ENCODE results near the gene ATP2A3.
"Not testable (repeated sequence)": the region's sequence is repeated elsewhere in the genome, so short reads cannot be mapped to it uniquely, and the experiment has no call there.

ATP2A3 gene

GRCh38 chr17:3992370-3992769 lies 28.1 kb upstream of the ATP2A3 start:
- FAIRE-seq: no peak

DNA sequence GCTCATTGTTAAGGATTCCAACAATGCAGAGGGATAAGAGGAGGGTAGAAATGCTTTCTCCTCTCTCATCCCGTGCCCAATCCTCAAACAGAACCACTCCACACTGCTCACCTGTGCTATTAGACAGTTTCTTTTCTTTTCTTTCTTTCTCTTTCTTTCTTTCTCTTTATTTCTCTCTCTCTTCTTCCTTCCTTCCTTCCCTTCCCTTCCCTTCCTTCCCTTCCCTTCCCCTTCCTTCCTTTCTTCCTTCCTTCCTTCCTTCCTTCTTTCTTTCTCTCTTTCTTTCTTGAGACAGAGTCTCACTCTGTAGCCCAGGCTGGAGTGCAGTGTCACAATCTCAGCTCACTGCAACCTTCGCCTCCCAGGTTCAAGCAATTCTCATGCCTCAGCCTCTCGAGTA lies 27.5 kb upstream of the ATP2A3 start:
- not testable (repeated sequence) for FAIRE-seq; DNase-seq (ENCODE audit: insufficient read length, low spot score)

More at GRCh38 chr17:3992370-3992769, 28.1 kb upstream of the ATP2A3 start:
- DNase-seq (ENCODE audit: insufficient read length, low spot score): no peak

DNA sequence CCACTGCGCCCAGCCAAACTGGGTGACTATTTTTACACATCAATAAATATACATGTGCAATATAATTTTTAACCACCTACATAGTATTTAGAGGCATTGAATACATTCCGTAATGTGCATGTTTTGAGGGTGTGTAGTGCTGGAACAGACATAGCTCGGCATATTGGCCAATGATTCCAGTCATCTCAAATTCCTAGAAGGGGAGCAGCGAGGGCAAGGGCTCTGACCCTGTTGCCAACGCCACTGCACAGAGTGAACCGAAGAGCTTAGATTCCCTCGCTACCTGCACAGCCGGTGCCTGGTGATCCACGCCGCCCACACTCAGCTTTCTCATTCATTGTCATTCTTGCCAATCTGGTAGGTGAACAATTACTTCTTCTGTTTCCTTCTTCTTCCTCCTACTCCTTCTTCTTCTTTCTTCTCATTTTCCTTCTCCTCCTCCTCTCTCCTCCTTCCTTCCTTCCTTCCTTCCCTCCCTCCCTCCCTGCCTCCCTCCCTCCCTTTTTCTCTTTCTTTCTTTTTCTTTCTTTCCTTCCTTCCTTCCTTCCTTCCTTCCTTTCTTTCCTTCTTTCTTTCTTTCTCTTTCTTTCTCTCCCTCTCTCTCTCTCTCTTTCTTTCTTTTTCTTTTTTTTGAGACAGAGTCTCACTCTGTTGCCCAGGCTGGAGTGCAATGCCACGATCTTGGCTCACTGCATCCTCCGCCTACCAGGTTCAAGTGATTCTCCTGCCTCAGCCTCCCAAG lies 26.3 kb upstream of the ATP2A3 start:
- FAIRE-seq (no peak), DNase-seq (ENCODE audit: insufficient read length, low spot score) (no peak)

DNA sequence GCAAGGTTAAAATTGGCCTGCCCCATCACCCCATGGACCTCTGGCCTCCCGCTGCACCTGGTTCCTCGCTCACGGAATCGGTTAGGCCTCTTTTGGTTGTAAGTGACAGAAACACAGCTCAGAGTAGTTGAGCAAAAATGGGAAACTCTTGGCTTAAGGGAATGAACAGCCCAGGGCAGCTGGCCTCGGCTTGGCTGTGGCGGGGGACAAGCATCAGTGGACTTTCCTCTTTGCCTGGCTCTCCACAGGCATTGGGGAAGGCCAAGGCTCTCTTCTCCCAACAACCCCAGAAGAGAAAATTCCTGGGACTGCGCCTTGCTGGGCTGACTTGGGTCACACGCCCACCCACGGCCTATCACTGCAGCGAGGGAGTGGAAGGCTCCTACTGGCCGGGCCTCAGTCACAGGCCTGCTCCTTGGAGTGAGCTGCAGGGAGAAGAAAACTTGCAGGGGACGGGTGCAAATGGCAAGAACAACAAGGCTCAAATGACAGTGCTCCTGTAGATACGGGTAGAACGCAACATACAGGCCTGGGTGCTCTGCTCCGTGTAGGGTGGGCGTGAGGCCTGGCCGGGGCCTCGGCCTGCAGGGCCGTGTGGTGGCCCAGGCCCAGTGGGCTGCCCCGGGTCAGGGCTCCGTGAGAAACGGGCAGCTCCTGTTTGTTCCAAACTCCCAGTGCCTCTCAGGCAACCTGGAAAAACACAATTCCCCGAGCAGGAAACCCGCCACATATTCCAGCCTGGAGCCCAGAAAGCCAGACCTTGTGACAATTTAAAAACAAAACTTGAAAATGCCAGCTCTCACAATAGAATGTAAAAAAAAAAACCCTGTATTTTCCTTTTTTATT lies 25.0 kb upstream of the ATP2A3 start:
- DNase-seq (ENCODE audit: insufficient read length, low spot score): no peak
- FAIRE-seq: no peak

GRCh38 chr17:3988297-3989040 lies 24.2 kb upstream of the ATP2A3 start:
- FAIRE-seq: no peak
- DNase-seq (ENCODE audit: insufficient read length, low spot score): no peak

DNA sequence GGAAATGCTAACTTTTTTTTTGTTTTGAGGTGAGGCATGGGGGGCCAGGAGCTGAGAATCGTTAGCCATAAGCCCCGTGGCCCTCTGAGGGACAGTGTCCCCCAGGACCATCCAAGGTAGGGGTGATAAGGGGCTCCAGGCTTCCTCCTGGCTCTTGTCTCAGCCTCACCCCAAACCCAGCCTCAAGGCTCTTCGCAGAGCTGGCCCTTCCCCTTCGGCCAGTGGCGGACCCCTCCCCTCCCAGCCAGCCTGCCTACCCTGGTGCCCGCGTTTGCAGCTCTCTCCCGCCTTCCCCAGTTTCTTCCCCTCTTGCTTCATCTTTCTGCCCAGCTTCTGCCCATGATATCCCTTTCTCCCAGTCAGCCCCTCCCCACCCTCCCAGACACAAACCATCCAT lies 22.7 kb upstream of the ATP2A3 start:
- DNase-seq (ENCODE audit: insufficient read length, low spot score) (no peak), FAIRE-seq (no peak)

GRCh38 chr17:3986270-3986938 lies 22.2 kb upstream of the ATP2A3 start:
- FAIRE-seq: no peak
- DNase-seq (ENCODE audit: insufficient read length, low spot score): no peak

- no peak for FAIRE-seq
- no peak for DNase-seq (ENCODE audit: insufficient read length, low spot score)
Measured at GRCh38 chr17:3985846-3986245, 21.6 kb upstream of the ATP2A3 start.

DNA sequence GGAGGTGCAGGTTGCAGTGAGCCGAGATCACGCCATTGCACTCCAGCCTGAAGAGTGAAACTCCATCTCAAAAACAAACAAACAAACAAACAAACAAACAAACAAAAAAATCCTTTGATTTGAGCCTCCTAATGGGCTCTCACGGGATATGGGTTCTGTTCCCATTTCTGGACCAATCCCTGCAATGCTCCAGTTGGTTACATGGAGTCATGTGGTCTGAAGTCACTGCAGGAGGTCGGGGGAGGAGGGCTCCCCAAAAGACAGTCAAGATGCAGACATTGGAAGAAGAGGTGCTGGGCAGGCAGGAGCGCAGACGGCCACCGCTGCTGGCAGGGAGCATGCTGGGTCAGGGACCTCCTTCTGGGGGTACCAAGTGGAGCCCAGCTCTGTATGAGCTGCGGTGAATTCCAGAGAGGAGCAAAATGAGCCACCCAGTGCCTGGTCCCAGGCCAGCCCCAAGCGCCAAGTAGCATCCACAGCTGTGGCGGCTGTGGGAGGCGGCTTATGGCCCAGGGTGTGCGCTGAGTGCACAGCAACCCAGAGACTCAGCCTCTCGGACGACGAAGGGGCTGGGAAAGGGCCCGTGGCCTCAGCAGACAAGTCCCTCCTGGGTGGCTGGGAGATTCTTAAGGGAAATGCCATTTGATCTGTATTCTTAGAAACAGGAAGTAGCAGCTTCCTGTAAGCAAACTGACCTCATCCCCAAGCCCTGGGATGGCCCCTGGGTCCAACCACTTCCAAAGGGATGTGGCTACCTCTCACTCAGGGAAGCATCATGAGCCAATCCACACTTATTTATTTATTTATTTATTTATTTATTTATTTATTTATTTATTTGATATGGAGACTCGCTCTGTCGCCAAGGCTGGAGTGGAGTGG lies 19.6 kb upstream of the ATP2A3 start:
- FAIRE-seq: no peak
- DNase-seq (ENCODE audit: insufficient read length, low spot score): no peak

- FAIRE-seq (no peak), DNase-seq (ENCODE audit: insufficient read length, low spot score) (no peak)
Measured at GRCh38 chr17:3982541-3983017, 18.3 kb upstream of the ATP2A3 start.

DNA sequence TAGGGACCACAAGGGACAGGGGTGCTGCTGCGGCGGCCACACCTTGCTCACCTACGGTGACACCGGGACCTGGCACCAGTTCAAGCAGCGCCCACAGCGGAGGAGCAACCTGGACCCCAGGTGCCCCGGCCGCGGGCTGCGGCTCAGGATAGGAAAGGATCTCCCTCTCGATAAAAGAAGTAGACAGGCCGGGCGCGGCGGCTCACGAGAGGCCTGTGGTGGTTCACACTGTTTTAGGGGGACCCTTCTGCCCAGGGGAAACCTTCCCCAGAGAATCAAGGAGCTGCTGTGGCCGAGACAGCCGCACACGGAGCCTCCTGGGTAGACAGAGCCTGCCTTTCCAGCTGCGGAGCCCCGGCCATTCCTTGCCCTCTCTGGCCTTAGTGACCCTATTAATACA lies 17.9 kb upstream of the ATP2A3 start:
- FAIRE-seq: no peak
- no peak for DNase-seq (ENCODE audit: insufficient read length, low spot score)

GRCh38 chr17:3981455-3981854 lies 17.2 kb upstream of the ATP2A3 start:
- FAIRE-seq: no peak
- no peak for DNase-seq (ENCODE audit: insufficient read length, low spot score)

- FAIRE-seq (no peak), DNase-seq (ENCODE audit: insufficient read length, low spot score) (no peak)
Measured at GRCh38 chr17:3980381-3981014, 16.3 kb upstream of the ATP2A3 start.

DNA sequence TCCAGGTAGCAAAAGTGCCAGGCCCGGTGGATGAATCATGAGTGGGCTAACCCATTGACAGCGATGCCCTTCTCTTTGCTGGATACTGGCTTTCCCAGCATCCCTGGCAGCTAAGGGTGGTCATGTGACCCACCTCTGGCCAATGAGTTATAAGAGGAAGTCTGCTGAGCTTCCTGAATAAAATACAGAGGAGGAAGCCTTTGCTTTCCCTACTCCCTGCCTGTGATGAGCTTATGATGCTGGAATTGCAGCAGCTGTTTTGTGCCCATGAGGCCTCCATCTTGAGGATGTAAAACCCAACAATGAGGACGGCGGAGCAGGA lies 15.0 kb upstream of the ATP2A3 start:
- FAIRE-seq (no peak), DNase-seq (ENCODE audit: insufficient read length, low spot score) (no peak)

GRCh38 chr17:3978421-3979289 lies 14.4 kb upstream of the ATP2A3 start:
- no peak for FAIRE-seq

DNA sequence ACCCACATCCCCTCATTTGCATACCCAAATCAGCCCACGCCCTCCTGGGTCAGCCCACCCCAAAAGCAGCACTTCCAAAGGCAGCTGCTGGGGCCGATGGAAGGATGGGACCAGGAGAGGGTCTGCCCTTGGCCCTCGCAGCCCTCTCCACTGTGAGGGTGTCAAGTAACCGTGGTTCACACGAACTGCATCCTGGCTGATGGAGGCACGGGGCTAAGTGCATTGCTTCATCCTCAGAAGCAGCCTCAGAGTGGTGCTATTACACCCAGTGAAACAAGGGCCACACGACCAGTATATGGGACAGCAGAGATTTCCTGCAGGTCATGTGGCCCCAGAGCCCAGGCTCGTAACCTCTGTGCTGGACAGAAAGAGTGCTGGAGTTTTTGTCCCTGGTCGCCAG lies 13.2 kb upstream of the ATP2A3 start:
- no peak for FAIRE-seq
- no peak for DNase-seq (ENCODE audit: insufficient read length, low spot score)

More at GRCh38 chr17:3978421-3979289, 14.4 kb upstream of the ATP2A3 start:
- no peak for DNase-seq (ENCODE audit: insufficient read length, low spot score)

DNA sequence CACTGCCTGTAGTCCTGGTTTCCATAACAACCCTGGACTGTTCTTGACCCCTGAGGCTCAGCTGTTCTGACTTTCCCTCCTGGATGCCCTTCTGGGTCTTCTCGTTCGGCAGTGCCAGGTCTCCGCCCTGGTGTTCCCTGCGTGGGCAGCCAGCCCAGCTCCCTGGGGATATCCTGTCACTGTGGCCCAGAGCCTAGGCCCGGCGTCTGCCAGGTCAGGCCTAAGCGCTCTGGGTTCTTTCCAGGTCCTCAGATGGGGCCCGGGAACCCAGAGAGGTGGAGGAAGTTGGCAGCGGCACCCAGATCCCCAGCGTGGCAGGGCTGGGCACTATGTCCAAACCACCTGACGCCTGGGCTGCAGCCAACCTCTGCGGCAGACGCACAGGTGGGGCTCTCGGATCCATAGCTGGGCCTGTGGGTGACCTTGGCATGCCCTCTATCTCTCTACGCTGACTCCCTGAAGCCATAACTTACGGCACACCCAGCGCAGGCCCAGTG lies 12.5 kb upstream of the ATP2A3 start:
- no peak for DNase-seq (ENCODE audit: insufficient read length, low spot score)
- no peak for FAIRE-seq

- no peak for FAIRE-seq
- DNase-seq (ENCODE audit: insufficient read length, low spot score): no peak
Measured at GRCh38 chr17:3974980-3975379, 10.7 kb upstream of the ATP2A3 start.

Data from GM19239 (cell line).